Stomach (tissue), 4 donors: Measurements from ENCODE around the gene LDB3.

ENCODE experiments used
- POLR2A ChIP-seq, 4 donors: fragments of 450-650 bp; IDR thresholded peaks; one replicate each; pipeline ENCODE4 v1.6.1; 2016; ENCODE audit warnings: antibody characterized with exemption in 4 of 4, control low read depth in 2 of 4, mild to moderate bottlenecking in 1 of 4, moderate library complexity in 1 of 4
- POLR2AphosphoS5 ChIP-seq, 3 donors: sonication (generic); formaldehyde crosslinking; IDR thresholded peaks; one replicate each; pipeline ENCODE4 v1.6.1; 2016; ENCODE audit warnings: antibody characterized with exemption in 3 of 3
- TF ChIP-seq, protein P1 (sequence below), 7 experiments: fragments of 450-650 bp in 4 of 7; fragments of 200-600 bp in 3 of 7; sonication (generic) in 3 of 7; IDR thresholded peaks; one replicate each; pipeline ENCODE4 v1.5.1; 2016 to 2019; ENCODE audit warnings: antibody characterized with exemption in 7 of 7, control low read depth in 2 of 7, mild to moderate bottlenecking in 1 of 7

DNA sequence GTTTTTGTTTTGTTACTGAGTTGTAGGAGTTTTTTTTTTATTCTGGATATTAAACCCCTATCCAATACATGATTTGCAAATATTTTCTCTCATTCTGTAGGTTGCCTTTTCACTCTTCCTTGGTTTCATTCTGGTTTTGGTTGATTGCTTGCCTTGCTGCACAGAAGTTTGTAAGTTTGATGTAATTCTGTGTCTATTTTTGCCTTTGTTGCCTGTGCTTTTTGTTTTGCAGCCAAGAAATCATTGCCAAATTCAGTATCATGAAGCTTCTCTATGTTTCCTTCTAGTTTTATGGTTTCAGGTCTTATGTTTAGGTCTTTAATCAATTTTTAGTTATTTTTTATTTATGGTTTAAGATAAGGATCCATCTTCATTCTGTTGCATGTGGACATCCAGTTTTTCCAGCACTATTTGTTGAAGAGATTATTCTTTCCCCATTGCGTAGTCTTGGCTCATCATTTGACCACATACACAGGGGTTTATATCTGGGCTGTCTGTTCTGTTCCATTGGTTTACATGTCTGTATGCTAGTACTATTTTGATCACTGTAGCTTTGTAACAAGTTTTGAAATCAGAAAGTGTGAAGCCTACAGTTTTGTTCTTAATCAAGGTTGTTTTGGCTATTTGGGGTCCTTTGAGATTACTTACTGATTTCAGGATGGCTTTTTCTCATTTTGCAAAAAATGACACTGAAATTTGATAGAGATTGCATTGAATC lies 114.5 kb downstream of the LDB3 start:
- TF ChIP-seq POLR2AphosphoS5 (IDR thresholded peaks at IDR 0.05) (no peak), POLR2A (IDR thresholded peaks at IDR 0.05) (no peak)
- TF ChIP-seq, protein P1, sequence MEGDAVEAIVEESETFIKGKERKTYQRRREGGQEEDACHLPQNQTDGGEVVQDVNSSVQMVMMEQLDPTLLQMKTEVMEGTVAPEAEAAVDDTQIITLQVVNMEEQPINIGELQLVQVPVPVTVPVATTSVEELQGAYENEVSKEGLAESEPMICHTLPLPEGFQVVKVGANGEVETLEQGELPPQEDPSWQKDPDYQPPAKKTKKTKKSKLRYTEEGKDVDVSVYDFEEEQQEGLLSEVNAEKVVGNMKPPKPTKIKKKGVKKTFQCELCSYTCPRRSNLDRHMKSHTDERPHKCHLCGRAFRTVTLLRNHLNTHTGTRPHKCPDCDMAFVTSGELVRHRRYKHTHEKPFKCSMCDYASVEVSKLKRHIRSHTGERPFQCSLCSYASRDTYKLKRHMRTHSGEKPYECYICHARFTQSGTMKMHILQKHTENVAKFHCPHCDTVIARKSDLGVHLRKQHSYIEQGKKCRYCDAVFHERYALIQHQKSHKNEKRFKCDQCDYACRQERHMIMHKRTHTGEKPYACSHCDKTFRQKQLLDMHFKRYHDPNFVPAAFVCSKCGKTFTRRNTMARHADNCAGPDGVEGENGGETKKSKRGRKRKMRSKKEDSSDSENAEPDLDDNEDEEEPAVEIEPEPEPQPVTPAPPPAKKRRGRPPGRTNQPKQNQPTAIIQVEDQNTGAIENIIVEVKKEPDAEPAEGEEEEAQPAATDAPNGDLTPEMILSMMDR (IDR thresholded peaks at IDR 0.05) = no peak
